Measurements from ENCODE around the gene SORCS2.

Gene SORCS2

GRCh38 chr4:7333024-7333780 lies 140.9 kb downstream of the SORCS2 start:
- FAIRE-seq (no peak), DNase-seq (ENCODE audit: insufficient read length, low spot score) (no peak)

DNA sequence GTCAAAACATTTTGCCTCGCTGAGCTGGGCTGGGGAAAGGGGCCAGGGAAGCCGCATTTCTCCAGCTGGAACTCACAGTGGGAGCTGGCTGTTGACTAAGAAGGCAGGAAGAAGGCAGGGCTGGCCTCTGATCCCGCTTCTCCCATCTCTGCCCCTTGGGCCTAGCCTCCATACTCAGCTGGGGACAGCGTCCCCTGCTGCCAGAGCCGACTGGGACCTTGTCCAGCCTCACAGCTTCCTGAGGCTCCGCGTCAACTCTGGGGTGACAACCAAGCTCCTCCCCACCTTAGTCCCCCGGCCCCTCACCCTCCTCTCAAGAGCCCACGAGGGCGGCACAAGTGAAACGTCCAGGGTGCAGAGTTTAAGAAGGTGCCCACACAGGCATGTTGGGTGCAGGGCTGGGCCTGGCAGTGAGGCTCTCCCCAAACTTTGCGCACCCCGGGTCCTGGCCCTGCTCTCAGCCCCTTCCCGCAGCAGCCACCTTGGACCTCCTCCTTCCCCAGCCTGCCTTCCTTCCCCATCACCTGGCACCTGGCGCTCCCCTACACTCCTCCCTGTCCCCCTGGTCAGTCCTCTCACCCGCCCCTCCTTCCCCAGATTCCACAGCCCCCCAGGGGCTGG lies 141.6 kb downstream of the SORCS2 start:
- DNase-seq (ENCODE audit: insufficient read length, low spot score) (no peak), FAIRE-seq (no peak)

- DNase-seq (ENCODE audit: insufficient read length, low spot score) (no peak), FAIRE-seq (no peak)
These were observed 142.4 kb downstream of the SORCS2 start for GRCh38 chr4:7334521-7335275.

- DNase-seq (ENCODE audit: insufficient read length, low spot score), result peak; percentile 67
- FAIRE-seq, result peak; percentile 83
These were observed 143.2 kb downstream of the SORCS2 start for GRCh38 chr4:7335344-7336066.

- no peak for DNase-seq (ENCODE audit: insufficient read length, low spot score)
- FAIRE-seq, result no peak
These were observed 143.8 kb downstream of the SORCS2 start for GRCh38 chr4:7336067-7336569.

GRCh38 chr4:7336732-7337131 lies 144.4 kb downstream of the SORCS2 start:
- FAIRE-seq (no peak), DNase-seq (ENCODE audit: insufficient read length, low spot score) (no peak)

DNA sequence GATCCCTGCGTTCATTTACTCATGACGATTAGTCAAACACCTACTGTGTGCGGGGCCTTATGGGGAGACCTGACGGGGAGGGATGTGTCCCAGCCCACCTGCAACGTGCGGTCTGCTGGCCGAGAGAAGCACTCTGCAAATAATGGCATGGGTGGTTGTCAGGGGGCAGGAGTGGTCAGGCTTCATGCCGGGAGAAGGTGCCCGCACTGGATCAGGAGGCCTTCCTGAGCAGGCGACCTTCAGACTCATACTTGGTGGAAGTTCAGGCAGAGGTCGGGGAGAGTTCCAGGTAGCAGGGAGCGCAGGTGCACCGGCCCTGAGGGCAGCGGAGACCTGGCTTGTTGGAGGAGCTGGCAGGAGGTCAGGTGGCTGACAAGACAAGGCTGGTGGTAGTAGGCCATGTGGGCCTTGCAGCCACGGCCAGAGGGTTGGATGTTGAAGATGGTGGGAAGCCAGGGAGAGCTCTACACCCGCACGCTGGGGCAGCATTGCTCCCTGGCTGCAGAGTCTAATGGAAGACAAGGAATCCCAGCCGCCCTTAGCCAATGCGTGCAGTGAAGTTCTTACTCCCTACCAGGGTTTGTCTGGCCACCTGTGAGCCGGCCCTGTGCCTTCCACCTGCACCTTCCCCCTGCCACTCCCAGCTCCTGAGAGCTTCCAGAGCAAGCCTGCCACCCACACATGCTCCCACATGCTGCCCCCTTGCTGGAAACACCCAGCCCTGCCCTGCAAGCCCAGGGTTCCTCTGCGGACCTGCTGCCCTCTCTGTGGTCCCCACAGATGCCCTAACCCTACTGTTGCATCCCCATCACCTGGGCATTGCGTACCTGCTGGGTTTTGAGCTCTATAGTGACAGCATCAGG lies 145.1 kb downstream of the SORCS2 start:
- FAIRE-seq (no peak), DNase-seq (ENCODE audit: insufficient read length, low spot score) (no peak)

DNA sequence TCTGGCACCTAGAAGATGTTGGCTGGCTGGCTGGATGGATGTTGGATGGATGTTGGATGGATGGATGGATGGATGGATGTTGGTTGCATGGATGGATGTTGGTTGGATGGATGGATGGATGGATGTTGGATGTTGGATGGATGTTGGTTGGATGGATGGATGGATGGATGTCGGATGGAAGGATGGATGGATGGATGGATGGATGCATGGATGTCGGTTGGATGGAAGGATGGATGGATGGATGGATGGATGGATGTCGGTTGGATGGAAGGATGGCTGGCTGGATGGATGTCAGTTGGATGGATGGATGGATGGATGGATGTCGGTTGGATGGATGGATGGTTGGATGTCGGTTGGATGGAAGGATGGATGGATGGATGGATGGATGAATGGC lies 145.7 kb downstream of the SORCS2 start:
- DNase-seq (ENCODE audit: insufficient read length, low spot score) (no peak), FAIRE-seq (peak; percentile 87)

GRCh38 chr4:7338876-7339623 lies 146.7 kb downstream of the SORCS2 start:
- FAIRE-seq (no peak), DNase-seq (ENCODE audit: insufficient read length, low spot score) (no peak)

DNA sequence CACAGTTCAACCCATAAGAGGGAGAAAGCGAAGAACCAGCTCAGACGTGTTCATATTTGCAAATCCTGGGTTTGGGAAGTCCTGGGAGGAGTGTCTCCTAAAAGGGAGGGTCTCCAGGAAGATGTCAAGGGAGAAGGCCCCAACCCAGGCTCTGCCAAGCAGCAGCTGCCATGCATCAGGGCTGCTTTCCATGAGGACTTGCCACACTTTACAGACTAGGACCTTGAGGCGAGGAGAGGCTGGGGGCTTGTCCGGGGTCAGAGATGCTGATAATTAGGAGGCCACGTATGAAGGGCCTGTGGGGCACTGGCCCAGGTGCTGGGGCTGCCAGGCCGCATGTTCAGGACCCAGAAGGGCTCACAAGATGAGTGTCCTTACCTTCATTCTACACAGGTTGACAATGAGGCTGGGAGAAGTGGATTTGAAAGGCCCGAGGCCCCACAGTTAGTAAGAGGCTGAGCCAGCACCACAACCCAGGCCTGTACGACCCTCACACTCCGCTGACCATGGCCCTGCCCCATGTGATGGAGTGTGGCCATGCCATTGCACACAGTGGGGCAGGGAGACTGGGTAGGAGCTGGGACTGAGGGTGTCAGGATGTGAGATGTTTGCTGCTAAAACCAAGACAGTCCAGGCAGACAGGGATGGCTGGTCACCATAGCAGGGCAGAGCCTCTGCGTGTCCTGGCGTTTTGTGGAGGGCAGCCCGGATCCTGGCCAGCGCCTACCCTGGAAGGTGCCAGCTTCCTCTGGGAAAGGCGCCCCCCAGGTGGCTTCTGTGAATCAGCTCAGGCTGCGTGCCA lies 147.6 kb downstream of the SORCS2 start:
- no peak for DNase-seq (ENCODE audit: insufficient read length, low spot score)
- no peak for FAIRE-seq

DNA sequence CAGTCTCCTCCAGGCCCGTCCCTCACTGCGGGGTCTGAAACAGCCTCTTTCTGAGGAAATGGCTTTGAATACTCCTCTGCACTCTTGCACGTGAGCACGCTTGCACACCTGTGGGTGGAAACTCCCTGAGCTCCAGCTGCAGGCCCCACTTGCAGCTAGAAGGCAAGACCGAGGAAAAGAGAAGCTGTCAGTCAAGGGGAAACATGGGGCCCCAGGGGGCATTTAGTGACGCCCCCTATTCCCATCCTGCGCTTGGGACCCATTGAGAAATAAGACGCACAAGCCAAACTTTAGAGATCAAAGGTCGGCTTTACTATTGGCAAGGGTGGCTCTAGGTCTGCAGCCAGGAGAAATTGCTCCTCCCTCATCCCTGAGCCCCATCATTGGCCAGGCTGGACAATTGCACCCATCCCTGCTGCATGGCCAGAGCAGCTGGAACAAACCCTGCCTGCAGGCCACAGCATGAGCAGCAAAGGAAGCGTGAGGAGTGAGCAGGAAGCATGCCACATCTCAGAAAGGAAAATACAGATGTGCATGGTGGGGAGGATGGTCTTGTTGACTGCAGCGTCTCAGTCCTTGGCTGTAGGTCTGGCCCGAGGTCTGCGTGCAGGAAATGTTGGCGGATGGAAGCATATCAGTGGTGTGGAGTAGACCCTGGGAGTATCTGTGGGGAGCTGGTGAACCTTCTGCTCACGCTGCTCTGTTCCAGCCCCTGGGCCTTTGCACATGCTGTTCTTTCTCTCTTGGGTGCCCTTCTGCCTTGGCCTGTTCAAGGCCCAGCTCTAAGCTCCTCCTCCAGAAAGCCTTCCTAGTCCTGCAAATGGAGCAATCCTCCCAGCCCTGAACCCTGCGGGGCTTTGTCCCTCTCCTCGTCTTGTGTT lies 148.5 kb downstream of the SORCS2 start:
- FAIRE-seq, result no peak
- no peak for DNase-seq (ENCODE audit: insufficient read length, low spot score)

DNA sequence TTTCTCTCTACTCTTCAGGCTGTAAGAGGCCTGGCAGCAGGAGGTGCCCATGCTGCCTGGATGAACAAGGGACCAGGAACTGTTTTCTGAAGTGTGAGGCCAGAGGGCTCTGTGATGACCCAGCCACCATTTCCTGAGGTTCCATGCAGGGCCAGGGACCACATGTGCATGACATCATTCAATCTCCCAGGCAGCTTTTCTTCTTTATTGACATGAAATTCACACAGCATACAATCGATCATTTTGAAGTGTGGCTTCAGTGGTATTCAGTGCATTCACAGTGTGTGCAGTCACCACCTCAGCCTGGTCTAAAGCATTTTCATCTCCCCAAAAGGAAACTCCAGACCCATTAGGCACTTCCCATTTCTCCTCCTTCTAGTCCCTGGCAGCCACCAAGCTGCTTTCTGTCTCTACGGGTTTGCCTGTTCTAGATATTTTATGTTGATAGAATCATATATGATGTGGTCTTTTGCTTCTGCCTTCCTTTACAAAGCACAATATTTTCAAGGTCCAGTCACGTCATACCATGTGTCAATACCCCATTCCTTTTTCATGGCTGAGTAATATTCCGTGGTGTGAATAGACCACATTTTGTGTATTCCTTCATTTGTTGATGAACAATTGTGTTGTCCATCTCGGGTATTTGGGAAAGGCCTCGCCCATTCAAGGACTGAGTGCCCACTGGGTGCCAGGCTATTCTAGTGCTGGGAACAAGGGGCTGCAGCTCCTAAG lies 149.3 kb downstream of the SORCS2 start:
- FAIRE-seq (no peak), DNase-seq (ENCODE audit: insufficient read length, low spot score) (peak; percentile 28)

GRCh38 chr4:7342223-7343080 lies 150.1 kb downstream of the SORCS2 start:
- FAIRE-seq, result no peak
- DNase-seq (ENCODE audit: insufficient read length, low spot score), result no peak

GRCh38 chr4:7343081-7343655 lies 150.8 kb downstream of the SORCS2 start:
- DNase-seq (ENCODE audit: insufficient read length, low spot score) (no peak), FAIRE-seq (no peak)

DNA sequence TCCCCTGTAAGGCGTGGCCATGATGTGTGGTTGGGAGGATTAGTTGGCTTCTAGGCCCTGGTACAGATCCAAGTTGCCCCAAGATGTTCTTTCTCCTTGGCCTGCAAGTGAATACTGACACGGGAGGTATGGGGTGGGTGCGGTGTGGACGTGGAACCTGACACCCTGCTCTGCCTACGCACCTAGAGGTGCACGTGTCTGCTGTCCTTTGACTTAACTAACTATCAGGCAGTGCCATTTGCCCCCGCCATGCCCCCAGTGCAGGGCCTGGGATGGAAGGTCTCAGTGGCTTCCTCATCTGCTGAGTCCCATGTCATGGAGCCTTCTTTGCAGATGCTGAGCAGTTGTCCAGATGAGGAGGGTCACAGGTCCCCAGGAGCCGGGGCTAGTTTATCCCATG lies 151.6 kb downstream of the SORCS2 start:
- FAIRE-seq (no peak), DNase-seq (ENCODE audit: insufficient read length, low spot score) (no peak)
